ENCODE data around the gene NAA38.

NAA38 gene

DNA sequence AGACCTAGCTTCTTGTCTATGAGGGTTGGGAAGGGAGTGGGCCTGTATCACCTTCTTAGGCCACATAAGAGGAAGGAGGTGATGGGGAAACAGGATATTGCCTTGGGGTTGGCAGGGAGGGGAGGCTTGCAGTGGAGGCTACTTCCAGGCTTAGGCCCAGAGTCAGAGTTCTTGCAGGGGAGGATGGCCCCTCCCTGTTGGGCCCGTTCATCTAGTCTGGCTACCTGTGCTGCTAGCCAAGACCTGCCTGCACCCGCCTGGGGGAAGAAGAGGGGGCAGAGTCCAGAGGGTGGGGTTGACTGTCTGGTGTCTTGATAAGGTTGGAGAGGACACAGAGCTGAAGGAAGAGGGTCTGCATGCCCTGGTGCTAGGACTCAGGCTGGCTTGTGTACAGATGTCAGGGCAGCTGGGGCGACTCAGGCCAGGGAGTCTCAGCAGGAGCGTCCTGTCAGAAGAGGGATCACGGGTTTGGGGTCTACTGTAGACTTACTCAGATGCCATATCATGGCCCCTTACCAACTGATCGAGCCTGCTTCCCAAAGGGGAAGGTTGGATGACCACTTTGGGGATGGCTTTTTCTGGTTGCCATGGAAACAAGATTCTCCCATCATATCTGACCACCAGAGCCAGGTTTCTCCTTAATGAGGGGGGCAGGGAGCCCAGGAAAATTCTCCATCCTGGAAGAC, 18.0 kb downstream of the NAA38 start:
- FAIRE-seq = no peak

DNA sequence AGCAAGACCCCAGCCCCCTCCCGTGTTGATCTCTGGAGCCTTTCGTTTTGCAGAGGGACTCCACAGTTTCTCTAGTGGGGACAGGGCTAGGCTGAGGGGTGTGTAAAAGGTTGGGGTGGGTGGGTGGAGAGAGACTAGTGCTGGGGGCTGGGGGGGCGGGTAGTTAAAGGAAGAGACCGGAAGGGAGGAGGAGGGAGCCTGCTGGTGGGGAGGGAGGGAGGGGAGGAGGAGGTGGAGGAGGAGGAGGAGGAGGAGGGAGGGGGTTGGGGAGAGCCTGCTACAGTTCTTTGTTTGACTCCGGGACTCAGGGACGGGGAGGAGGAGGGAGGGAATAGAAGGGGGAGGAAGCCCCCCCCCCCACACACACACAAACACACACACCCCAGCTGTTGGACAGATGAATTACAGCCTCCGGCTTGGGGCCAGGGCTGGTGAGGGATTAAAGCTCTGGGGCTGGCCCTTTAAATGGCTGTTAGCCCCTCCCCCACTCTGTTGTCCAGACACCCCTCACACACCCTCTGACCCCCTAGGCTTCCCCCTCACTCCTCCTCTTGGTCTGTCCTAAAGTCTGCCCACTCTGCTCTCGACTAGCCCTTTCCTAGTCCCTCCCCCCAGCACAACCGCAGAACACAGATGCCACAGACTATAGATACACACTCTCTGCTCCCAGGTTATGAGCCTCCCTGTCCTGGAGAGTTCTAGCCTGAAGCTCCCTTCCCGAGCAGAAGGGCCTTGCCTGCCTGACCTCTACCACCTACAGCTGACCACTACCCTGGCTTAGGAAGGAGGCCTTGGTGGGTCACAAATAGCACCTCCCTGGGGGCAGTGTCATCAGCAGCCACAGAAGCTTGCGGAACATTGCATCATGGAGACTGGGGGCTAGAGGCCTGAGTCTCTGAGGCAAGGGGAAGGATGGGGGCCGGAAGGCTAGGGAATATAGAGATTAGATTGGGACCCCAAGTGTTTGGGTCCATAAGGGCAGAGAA, 19.0 kb downstream of the NAA38 start:
- no peak for FAIRE-seq

DNA sequence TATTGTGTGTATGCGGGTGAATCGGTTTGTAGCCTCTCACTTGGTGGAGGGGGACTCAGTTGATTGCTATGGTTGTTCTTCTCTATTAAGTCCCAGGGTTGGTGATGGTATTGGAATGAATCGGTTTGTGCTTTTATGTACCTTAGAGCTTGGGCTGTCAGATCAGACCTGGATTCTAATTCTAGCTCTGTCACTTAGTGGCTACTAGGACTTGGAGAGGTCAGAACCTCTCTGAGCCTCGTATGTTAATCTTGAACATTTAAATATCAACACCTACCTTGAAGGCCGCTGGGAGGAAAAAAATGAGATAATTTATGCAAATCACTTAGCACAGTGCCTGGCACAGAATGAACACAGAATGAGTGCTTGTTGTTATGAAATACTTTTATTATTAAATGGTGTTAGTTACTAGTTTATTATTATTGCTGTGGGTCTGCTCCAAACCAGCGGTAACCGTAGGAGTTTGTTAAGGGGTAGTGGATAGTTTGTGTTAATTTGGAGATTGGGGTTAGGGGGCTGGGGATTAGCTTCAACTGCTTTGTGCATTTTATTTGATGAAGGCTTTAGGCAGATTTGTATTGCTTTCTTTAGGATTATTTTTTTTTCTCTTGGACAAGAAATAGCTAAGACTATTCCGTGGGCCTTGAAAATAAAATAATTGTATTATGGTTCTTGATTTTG, 19.8 kb downstream of the NAA38 start:
- FAIRE-seq = no peak

DNA sequence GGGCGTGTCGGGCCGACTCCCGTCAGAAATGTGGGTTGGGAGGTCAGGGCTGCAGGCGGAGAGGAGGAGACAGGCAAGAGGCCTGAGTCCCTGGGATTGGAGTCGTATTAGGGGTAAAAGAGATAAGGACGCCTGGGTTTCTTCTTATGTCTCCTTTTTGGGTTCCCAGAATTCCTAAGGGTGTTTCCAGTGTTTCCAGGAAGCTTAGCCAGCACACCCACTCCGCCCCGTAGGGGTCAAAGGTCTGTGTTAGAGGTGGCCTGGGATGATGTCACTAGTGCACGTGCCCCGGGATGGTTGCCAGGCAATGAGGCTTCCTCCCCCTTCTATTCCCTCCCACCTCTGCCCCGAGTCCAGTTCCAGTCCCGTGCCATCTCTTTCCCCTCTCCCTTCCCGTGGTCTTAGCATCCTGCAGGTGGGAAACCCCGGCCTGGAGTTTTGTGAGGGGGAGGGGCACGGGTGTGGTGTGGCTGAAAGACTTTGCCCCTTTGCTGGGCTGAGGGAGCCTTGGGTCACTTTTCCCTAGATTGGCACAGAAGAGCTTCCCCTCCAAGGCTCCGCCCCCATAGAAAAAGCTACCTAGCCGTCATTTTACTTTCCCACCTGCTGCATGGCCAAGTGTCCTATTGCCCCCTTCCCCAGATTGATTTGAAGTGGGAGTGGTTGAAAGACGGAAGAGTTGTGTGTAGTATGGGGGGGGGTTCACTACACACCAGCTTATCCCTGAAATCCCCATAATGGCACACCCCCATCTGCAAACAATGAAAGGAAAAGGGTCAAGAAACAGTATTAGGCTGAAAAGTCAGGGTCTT, 20.6 kb downstream of the NAA38 start:
- FAIRE-seq = no peak

DNA sequence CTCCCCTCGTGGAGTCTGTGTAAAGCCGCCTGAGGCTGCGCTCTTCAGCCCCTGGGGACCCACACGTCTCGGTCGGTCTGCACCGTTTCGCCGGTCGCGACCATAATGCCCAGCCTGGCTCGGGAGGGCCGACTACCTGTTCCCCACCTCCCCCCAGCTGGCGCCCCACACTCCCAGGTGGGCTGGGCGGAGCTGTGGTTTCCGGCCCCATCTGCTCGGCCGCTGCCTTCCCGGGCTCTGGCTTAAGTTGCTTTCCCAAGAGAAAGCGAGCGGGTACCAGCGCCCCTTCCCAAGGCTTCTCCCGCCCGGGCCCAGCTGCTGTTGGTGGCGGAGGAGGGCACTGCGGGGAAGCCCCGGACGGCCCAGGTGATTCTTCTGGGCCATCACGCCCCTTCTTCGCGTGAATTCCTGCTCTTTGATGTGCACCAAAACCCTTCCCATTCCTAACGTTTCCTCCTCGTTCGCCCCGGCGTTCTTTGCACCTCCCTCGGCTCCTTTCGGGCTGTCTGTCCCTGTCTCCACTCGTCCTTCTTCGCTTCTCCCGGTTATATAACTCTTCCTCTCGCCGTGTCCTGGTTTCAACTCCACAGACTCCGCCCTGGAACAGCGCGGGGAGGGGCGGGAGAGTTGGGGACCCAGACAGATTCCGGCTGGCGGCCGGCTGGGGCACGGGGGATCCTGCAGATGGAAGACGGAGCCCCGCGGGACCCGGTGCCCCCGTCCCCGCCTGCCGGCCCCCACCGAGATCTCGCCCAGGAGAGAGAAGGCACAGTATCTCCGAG, 21.4 kb downstream of the NAA38 start:
- FAIRE-seq = no peak

DNA sequence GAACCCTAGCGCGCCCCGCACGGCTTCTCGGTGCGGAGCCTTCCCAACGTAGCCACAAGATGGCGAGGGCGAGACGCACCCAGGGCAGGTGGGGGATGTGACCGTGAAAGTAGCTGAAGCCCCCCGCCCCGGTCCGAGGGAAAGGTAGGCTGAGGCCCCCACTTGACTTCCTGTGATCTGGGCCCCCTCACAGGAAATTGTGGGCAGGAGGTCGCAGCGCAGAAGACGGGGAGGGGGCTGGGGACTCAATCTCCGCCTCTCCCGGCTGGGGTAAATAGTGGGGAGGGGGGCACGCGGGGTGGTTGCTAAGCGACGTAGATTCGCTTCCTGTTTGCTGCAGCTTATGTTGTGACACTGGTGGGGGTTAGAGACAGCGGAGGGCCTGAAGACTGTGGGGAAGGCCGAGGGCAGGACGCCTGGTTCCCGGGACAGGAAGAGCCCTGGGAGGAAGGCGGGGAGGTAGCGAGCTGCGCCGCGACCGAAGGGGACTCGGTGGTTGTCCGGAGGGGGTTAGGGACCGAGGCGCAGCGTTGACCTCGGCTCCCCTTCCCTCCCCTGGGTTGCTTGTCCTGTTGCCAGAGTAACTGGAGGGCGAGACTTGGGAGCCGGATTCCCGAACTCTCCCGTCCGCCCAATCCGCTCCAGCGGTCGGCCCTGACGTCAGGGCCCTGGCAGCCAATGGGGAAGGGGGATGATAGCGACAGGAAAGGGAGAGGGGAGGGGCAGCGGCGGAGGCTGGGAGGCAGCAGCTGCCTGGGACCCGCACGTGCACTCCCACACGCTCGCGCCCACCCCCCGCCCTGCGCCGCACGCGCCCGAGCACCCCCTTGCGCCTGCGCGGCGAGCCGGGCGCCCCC, 22.2 kb downstream of the NAA38 start:
- FAIRE-seq = no peak

DNA sequence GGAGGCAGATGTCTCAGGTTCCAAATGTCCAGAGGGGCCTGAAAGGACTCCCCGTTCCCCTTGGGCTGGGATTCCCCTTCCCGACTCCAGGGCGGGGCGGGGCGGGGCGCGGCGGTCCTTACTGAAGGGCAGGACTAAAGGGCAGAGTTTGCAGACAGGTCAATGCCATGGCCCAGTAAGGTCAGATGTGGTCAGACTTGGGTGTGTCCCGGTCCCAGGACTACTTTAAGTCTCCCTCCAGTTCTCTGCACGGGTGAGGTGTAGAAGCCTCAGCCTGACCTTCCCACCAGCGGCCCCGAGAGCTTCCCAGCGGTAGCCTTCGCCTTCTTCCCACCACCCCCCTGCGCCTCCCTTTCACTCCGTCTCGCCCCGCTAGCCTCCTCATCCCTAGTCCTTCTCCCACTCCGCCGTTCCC, 22.8 kb downstream of the NAA38 start:
- FAIRE-seq = no peak

DNA sequence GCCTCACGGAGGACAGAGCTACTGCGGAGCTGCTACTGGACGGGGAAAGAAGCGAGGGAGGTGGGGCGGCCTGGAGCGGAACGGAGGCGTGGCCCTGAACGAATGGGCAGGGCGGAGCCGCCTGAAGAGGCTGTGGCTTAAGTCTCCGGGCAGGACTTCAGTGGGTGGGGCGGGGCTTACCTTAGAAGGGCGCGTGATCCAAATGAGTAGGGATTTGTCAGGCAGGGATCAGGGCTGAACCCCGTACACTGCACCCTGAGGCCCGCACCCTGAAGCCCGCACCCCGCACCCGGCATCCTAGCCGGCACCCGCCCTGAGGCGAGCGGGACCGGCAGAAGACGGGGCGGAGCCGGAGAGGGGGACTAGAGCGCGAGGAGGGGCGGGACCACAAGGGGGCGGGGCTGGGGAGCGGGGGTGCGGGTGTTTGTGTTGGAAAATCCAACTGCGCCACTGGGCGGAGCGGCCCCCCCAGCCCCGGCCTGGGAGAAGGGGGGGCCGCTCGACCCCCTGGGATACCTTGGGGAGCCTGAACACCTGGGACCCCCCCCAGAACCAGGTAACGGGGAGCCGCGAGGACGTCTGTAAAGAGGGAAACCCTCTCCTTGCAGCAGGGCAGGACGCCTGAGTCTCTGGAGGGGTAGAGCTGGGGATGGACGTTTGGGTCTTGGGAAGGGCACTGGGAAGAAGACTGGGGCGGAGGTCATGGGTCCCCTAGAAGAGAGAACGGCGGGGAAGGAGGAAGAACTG, 23.4 kb downstream of the NAA38 start, which contains the start of gene KDM6B:
KDM6B (plus strand) TSS at position 423 of the 747 bp plus-strand sequence. CDS start 11,338 bp downstream, outside the sequence.
- no peak for FAIRE-seq

DNA sequence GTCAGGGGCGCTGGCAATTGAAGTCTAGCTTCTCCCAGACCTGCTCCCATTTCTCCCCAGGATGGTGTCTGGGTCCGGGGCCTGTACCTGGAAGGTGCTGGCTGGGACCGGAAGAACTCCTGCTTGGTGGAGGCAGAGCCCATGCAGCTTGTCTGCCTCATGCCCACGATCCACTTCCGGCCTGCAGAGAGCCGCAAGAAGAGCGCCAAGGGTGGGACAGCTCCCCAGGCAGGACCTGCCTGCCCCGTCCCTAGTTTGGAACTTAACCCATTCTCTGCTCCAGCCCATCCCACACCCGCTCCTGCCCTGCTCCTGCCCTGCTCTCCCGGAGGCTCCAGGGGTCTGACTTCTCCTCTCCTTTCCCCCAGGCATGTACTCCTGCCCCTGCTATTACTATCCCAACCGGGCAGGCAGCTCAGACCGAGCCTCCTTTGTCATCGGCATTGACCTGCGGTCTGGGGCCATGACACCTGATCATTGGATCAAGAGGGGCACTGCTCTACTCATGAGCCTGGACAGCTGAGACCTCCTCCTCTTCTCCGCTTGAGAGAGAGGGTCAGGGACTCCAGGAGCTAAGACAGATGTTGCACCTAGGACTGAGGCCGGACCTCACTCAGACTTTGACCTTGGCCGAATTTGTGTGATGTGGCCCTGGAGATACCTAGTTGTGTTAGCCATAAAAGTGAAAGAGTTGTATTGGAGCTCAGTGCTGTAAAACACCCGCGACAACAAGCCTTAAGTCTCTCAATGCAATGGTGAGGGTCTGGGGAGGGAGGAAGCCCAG, 24.2 kb downstream of the NAA38 start:
- FAIRE-seq = no peak

DNA sequence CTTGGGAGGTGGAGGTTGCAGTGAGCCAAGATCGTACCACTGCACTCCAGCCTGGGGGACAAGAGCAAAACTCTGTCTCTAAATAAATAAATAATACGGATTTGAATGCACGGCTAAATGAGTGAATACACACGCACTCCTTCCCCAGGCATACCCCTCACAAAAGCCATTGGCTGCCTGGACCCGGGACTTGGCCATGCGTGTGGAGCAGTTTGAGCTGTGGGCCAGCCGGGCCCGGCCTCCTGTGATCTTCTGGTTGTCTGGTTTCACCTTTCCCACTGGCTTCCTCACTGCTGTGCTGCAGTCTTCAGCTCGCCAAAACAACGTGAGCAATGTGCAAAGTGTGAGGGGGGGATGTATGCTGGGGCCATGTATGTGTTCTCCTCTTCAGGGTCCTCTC, 24.9 kb downstream of the NAA38 start:
- FAIRE-seq = no peak

DNA sequence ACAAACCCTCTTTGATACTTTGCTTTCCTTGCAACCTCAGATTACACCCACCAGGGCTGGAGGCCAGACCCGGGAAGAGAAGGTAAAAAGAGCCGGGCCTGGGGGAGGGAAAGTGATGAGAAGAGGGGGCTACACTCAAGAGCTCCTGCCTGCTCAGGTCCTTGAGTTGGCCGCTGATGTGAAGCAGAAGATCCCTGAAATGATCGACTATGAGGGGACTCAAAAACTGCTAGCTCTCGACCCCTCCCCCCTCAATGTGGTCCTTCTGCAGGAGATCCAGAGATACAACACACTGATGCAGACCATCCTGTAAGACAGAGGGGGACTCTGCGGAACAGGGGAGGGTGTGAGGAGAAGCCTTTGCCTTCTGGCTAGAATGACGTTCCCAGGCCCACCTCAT, 26.1 kb downstream of the NAA38 start:
- FAIRE-seq = no peak

DNA sequence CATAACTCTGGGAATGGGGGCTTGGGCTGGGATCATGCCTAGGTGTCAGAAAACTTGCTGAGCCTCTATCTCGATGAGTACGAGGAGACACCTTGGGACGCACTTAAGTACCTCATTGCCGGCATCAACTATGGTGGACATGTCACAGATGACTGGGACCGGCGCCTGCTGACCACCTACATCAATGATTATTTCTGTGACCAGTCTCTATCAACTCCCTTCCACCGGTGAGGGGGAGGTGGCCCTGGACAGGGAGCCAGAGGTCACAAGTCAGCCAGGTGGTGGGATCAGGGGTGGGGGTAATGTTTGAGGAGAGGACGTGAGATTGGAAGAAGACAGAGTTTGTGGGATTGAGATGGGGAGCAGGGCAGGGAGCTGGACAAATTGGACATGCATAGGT, 26.7 kb downstream of the NAA38 start:
- FAIRE-seq = no peak

DNA sequence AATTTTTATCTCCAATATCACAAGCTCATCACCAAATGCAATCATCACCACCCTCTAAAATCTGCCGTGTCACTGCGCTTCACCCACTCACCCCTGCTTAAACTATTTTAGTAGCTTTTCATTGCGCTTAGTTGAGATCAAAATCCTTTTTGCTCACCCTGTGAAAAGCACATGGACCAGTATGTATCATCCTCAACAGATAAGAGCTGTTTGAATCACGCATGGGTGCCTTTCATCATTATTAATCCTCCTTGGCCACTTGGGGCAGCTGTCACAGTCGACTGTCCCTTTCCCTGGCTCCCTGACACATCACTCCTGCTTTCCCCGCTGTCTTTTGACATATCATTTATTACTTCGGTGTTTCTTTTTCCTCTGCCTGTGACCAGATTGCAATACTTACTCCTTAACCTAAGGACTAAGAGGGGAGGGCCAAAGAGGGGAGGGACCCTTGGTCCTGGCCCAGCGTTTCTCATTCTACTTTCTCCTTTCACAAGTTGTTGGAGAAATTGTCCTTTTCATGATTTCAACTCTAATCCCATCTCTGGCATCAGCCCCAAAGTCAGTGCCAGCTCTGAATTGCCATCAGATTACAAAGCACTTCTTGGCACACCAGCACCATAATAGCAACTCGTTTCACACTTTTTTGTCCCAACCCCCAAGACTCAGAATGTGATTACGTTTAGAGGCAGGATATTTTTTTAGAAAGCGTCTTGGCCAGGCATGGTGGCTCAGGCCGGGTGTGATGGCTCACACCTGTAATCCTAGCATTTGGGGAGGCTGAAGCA, 32.0 kb downstream of the NAA38 start:
- FAIRE-seq = no peak

DNA sequence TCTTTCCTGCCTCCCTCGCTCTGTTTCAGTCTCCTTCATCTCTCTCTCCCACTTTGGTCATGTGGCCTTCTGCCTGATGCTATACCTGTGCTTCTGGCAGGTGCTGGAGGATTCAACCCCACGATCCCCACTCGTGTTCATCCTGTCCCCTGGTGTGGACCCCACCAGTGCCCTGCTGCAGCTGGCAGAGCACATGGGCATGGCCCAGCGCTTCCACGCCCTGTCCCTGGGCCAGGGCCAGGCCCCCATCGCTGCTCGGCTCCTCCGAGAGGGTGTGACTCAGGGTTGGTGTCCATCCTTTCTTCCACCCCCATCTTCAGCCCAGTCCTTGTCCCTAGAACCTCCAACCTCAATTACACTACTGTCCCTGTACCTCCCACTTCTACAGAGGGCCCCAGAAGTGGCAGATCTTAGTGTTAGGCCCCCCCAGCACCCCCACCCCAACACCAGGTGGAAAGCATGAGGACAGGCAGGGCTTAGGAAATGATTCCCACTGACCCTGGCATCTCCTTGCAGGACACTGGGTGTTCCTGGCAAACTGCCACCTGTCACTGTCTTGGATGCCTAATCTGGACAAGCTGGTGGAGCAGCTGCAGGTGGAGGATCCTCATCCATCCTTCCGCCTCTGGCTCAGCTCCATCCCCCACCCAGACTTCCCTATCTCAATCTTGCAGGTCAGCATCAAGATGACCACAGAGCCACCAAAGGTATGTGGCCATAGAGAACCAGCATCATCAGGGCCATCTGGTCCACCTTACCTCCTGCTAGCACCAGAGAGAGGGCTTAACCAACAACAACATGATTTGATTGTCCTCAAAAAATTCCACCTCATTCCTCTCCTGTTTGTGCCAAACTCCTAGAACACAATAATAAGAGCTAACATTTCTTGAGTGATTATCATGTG, 33.1 kb downstream of the NAA38 start:
- FAIRE-seq = no peak

DNA sequence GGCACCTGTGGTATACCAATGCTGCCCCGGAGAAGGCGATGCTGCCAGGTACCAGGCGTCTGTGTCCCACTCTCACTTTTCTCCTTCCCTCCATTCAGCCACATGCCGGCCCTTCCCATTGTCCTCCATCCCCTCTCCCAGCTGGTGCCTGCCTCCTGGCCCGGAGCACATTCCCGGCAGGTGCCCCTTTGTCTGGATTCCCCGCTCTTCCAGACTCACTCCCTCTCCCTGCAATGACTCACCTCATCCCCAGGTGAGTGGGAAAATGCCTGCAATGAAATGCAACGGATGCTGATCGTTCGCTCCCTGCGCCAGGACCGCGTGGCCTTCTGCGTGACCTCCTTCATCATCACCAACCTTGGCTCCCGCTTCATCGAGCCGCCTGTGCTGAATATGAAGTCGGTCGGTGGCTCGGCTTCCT, 33.8 kb downstream of the NAA38 start:
- no peak for FAIRE-seq

DNA sequence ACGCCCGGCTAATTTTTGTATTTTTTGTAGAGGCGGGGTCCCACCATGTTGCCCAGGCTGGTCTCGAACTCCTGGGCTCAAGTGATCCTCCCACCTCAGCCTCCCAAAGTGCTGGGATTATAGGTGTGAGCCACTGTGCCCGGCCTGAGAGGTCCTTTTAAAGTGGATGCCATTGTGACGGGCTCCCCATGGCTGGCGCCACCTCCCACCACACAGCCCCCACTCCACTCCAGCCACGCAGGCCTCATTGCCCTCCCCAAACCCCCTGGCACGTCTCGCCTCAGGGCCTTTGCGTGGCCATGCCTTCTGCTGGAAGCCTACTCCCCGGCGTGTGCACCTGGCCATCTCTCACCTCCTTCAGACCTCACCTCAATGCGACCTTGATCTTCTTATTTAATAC, 35.2 kb downstream of the NAA38 start:
- no peak for FAIRE-seq

DNA sequence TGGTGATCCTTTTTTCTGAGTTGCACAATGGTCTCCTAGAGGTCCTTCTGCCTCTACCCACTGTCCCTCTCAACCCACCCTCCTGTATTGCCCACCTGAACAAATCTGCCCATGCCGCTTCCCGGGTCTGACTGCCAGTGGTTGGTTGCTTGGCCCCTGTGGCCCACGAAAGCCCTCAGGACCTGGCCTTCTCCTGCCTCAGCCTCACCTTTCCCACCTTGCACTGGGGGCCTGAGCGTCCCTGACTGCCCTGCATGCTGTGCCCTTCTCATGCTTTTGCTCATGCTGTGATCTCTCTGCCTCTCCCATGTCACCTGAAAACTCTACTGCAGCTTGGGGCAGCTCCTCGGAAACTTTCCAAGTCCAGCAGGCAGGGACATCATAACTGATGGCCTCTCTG, 37.1 kb downstream of the NAA38 start:
- FAIRE-seq = no peak
